ENCODE measurements around the gene UCK2. TPM values are rescaled to one million over a fixed set of nuclear protein-coding genes. Genes with fewer than 3 reads are reported as not detected.

The UCK2 gene
- total and polyA plus RNA-seq, 2 of the 8 experiments (the other 6 are each of a cell fraction or from before 2014, with no cell fraction given) = 103 to 109 TPM

GRCh38 chr1:165942062-165942461 lies 114.6 kb downstream of the UCK2 start:
- H2BK15ac ChIP-seq (ENCODE audit: low read length) = no peak overlapping the region
- no peak overlapping the region for H2AK5ac ChIP-seq (ENCODE audit: low read depth, low read length)
- no peaks in the 10 kb centered on the region; a peak in 1 of 7 replicates for H3K27me3 ChIP-seq (replicated peaks in 1 of 4; ENCODE audit: control insufficient read depth in 3 of 4, extremely low read depth in 1 of 4, insufficient read depth in 3 of 4, low read length in 3 of 4)
- H2BK120ac ChIP-seq (replicated peaks; ENCODE audit: low read depth, low read length) = no peak overlapping the region
- H3K56ac ChIP-seq (replicated peaks; ENCODE audit: insufficient read length, low read depth, low read length) = no peak overlapping the region
- no peak overlapping the region for H4K5ac ChIP-seq (ENCODE audit: insufficient read length, low read depth, low read length)
- H2AFZ ChIP-seq (ENCODE audit: low read length) = no peak overlapping the region
- CTCF ChIA-PET (ENCODE audit: partially characterized antibody) = interaction anchor here (0.6 to 4.1 kb wide), 7 partner anchors 8 to 390 kb away, joined by 3 to 32 read pairs (median 3); no protein-coding TSS in a partner anchor
- H3K14ac ChIP-seq (ENCODE audit: insufficient read length) = no peak overlapping the region
- H2BK5ac ChIP-seq (ENCODE audit: low read depth, low read length) = no peak overlapping the region
- no peak overlapping the region for H3K4ac ChIP-seq (replicated peaks; ENCODE audit: insufficient read length, low read depth, low read length)
- no peak overlapping the region for H3K4me2 ChIP-seq (ENCODE audit: insufficient read depth in 1 of 2, low read depth in 2 of 2, low read length in 2 of 2)
- no peak overlapping the region for H3K9ac ChIP-seq (replicated peaks in 1 of 4; ENCODE audit: extremely low read depth in 1 of 4, low read depth in 3 of 4, low read length in 3 of 4)
- no peak overlapping the region for H2BK12ac ChIP-seq (ENCODE audit: low read depth, low read length)
- WGBS, 2 experiments (ENCODE audit: extremely low coverage in 1 of 2, insufficient coverage in 1 of 2, insufficient read length in 1 of 2, insufficient replicate concordance in 2 of 2, low coverage in 1 of 2, low lambda C conversion rate in 2 of 2, missing lambda C conversion rate in 1 of 2) = 82% methylated on average over 4 of the region's 4 CpGs; no CpG with 5 or more reads in 1 of the 2 experiments
- H3K36me3 ChIP-seq (ENCODE audit: control insufficient read depth in 2 of 4, insufficient read depth in 4 of 4, low read length in 3 of 4) = no peaks in the 10 kb centered on the region
- H4K91ac ChIP-seq (replicated peaks; ENCODE audit: insufficient read length, low read length) = no peak overlapping the region
- H3K23me2 ChIP-seq (ENCODE audit: low read depth, low read length) = no peaks in the 10 kb centered on the region; the same call in 1 of the 2 replicates
- no peaks in the 10 kb centered on the region for H4K20me1 ChIP-seq (replicated peaks in 1 of 2; ENCODE audit: control insufficient read depth in 1 of 2, insufficient read depth in 2 of 2, low read length in 2 of 2)
- no peak overlapping the region for H3K27ac ChIP-seq (ENCODE audit: low read depth, low read length)
- H3K18ac ChIP-seq (ENCODE audit: extremely low read depth, low read length) = no peak overlapping the region
- DNase-seq (ENCODE audit: low read depth in 1 of 2, low spot score in 2 of 2) = no peak
- H3K79me1 ChIP-seq (ENCODE audit: low read depth, low read length) = no peaks in the 10 kb centered on the region
- H3K9me3 ChIP-seq (ENCODE audit: insufficient read depth in 2 of 2, low read depth in 1 of 2, low read length in 1 of 2) = no peaks in the 10 kb centered on the region
- H3K4me3 ChIP-seq (ENCODE audit: extremely low read depth in 1 of 4, insufficient read depth in 2 of 4, low read depth in 3 of 4, low read length in 4 of 4) = no peak overlapping the region
- FAIRE-seq = no peak
- peaks cover 0 to 10% (median 4%) of the 10 kb centered on the region in 4 experiments; a peak in 2 of 7 replicates for H3K4me1 ChIP-seq (replicated peaks in 1 of 4; ENCODE audit: control insufficient read depth in 3 of 4, insufficient read depth in 4 of 4, low read length in 3 of 4)
- no peaks in the 10 kb centered on the region for H3K79me2 ChIP-seq (ENCODE audit: control insufficient read depth in 1 of 2, insufficient read depth in 2 of 2, low read length in 2 of 2)
- H2BK20ac ChIP-seq (ENCODE audit: low read length) = no peak overlapping the region
- H4K8ac ChIP-seq (ENCODE audit: extremely low read depth, insufficient read depth, low read length) = no peak overlapping the region
- H3K23ac ChIP-seq (ENCODE audit: insufficient read length) = no peak overlapping the region
- POLR2A ChIA-PET (ENCODE audit: partially characterized antibody) = no interaction called here
- TF ChIP-seq EZH2 (IDR thresholded peaks at IDR 0.05; ENCODE audit: low read depth, low read length, severe bottlenecking) = no peak
- TF ChIP-seq HDAC2 (IDR thresholded peaks at IDR 0.05; ENCODE audit: borderline replicate concordance in 1 of 2, low read depth in 2 of 2, low read length in 2 of 2) = no peak
- no peak for TF ChIP-seq KDM4A (IDR thresholded peaks at IDR 0.05; ENCODE audit: low read depth, low read length, severe bottlenecking)
- TF ChIP-seq KDM1A (IDR thresholded peaks at IDR 0.05; ENCODE audit: borderline replicate concordance, low read length) = no peak
- no peak for TF ChIP-seq RBBP5 (IDR thresholded peaks at IDR 0.05; ENCODE audit: borderline replicate concordance, low read depth, low read length)
- no peak for TF ChIP-seq SAP30 (IDR thresholded peaks at IDR 0.05; ENCODE audit: insufficient read depth, insufficient replicate concordance, low read length)
- TF ChIP-seq RAD21 (IDR thresholded peaks at IDR 0.05 in 1 of 2, conservative IDR thresholded peaks at IDR 0.05 in 1 of 2; ENCODE audit: low read depth in 2 of 2, low read length in 2 of 2) = no peak
- no peak for TF ChIP-seq TEAD4 (IDR thresholded peaks at IDR 0.05; ENCODE audit: low read depth, low read length)

Data from H1 (cell line).